Naive thymus-derived CD4-positive, alpha-beta T cell (primary cell): Measurements from ENCODE around the gene ERMAP. TPM values are rescaled to one million over a fixed set of nuclear protein-coding genes. Genes with fewer than 3 reads are reported as not detected.
"Not testable (repeated sequence)": the region's sequence is repeated elsewhere in the genome, so short reads cannot be mapped to it uniquely, and the experiment has no call there.

Experiments used
- ATAC-seq: fragments of 150-1000 bp; cut with Tn5 transposase; 2 replicates; pipeline ENCODE4 v1.10.0; 2021; ENCODE audit warnings: mild to moderate bottlenecking, moderate library complexity
- CTCF ChIA-PET: fragments of 350-600 bp; sonication (Branson Sonifier 250); formaldehyde crosslinking; loops from one replicate; lab custom pipeline; 2021; ENCODE audit warnings: antibody characterized with exemption; lab: Charles Lee
- POLR2A ChIA-PET: fragments of 350-600 bp; sonication (Branson Sonifier 250); formaldehyde crosslinking; loops from one replicate; lab custom pipeline; 2021; ENCODE audit warnings: antibody characterized with exemption, inconsistent platforms; lab: Charles Lee
- DNase-seq, 9 donors: peaks; one replicate each; pipeline versions ENCODE4 v3.0.0 to v3.0.0-alpha.2; 2020 to 2022; ENCODE audit warnings: mixed read lengths in 1 of 9
- H3K27ac ChIP-seq: one replicate; pipeline ENCODE4 v1.7.0; 2013; ENCODE audit warnings: mild to moderate bottlenecking, low read depth, low read length, moderate library complexity
- H3K27me3 ChIP-seq, 2 donors: one replicate each; pipeline ENCODE4 v1.7.0; 2013; ENCODE audit warnings: low read length in 2 of 2, mild to moderate bottlenecking in 2 of 2, moderate library complexity in 2 of 2; ENCODE audit not compliant: control insufficient read depth in 2 of 2, insufficient read depth in 2 of 2
- H3K36me3 ChIP-seq, 3 experiments: 1 replicate in 2 of 3; 2 replicates in 1 of 3; pipeline ENCODE4 v1.7.0; 2013; ENCODE audit warnings: low read length in 3 of 3, mild to moderate bottlenecking in 3 of 3, moderate library complexity in 1 of 3; ENCODE audit not compliant: insufficient read depth in 3 of 3, control insufficient read depth in 2 of 3
- H3K4me1 ChIP-seq, 2 donors: one replicate each; pipeline ENCODE4 v1.7.0; 2013; ENCODE audit warnings: low read length in 2 of 2, mild to moderate bottlenecking in 2 of 2, moderate library complexity in 1 of 2; ENCODE audit not compliant: control insufficient read depth in 2 of 2, insufficient read depth in 2 of 2
- H3K4me3 ChIP-seq: 2 replicates; pipeline ENCODE4 v1.7.0; 2013; ENCODE audit warnings: mild to moderate bottlenecking, low read length
- H3K9me3 ChIP-seq, 3 experiments: 1 replicate in 2 of 3; 2 replicates in 1 of 3; pipeline ENCODE4 v1.7.0; 2013; ENCODE audit warnings: low read length in 3 of 3; ENCODE audit not compliant: control insufficient read depth in 2 of 3
- H3K27ac Mint-ChIP-seq, 9 donors: one replicate each; pipeline ENCODE4 v1.8.0; 2020 to 2022; ENCODE audit warnings: mixed read lengths in 9 of 9, mild to moderate bottlenecking in 8 of 9, moderate library complexity in 5 of 9, inconsistent platforms in 2 of 9
- H3K27me3 Mint-ChIP-seq, 5 donors: one replicate each; pipeline ENCODE4 v1.8.0; 2021 to 2022; ENCODE audit warnings: mixed read lengths in 5 of 5, mild to moderate bottlenecking in 1 of 5
- H3K36me3 Mint-ChIP-seq, 5 donors: one replicate each; pipeline ENCODE4 v1.8.0; 2020 to 2022; ENCODE audit warnings: mixed read lengths in 5 of 5, mild to moderate bottlenecking in 3 of 5, inconsistent platforms in 1 of 5
- H3K4me1 Mint-ChIP-seq, 7 donors: one replicate each; pipeline ENCODE4 v1.8.0; 2020 to 2022; ENCODE audit warnings: mixed read lengths in 7 of 7, mild to moderate bottlenecking in 3 of 7, inconsistent platforms in 1 of 7
- H3K4me3 Mint-ChIP-seq, 10 donors: one replicate each; pipeline ENCODE4 v1.8.0; 2020 to 2022; ENCODE audit warnings: mild to moderate bottlenecking in 10 of 10, mixed read lengths in 10 of 10, moderate library complexity in 6 of 10, inconsistent platforms in 2 of 10
- H3K9me3 Mint-ChIP-seq, 11 donors: one replicate each; pipeline ENCODE4 v1.8.0; 2020 to 2022; ENCODE audit warnings: mixed read lengths in 11 of 11, mild to moderate bottlenecking in 4 of 11, inconsistent platforms in 1 of 11, moderate library complexity in 1 of 11
- intact Hi-C, 2 donors: fragments of 100-400 bp; cut with micrococcal nuclease; formaldehyde crosslinking; loops; one replicate each; pipeline ENCODE4 v1.15.1; 2023
- polyA plus RNA-seq, 2 donors: library from polyadenylated mRNA; unstranded; fragments of 300-500 nt; fragmentation: Illumina TruSeq; gene quantifications; one replicate each; pipeline ENCODE4 v1.2.3, GENCODE V29; 2021
- total RNA-seq, 6 experiments: library from RNA in 5 of 6; stranded (reverse) in 5 of 6; gene quantifications; 1 replicate in 5 of 6; 2 replicates in 1 of 6; pipeline ENCODE4 v1.2.3 and lab custom pipeline; 2021 to 2026

ERMAP gene
- total and polyA plus RNA-seq, 7 experiments from 2014 or later: 1.9 to 10.3 (median 6.2) TPM

GRCh38 chr1:42866549-42866948 lies 49.6 kb downstream of the ERMAP start:
- Histone ChIP-seq H3K9me3 (peaks cover 0 to 4% (median 0%) of the 10 kb centered on the region in 3 experiments), H3K4me1 (no peaks in the 10 kb centered on the region), H3K27me3 (no peaks in the 10 kb centered on the region), H3K36me3 (no peaks in the 10 kb centered on the region), H3K27ac (no peak overlapping the region), H3K4me3 (no peak overlapping the region)
- ATAC-seq (no peak), DNase-seq (no peak)
- Mint-ChIP-seq H3K9me3 (peaks cover 0 to 6% (median 0%) of the 10 kb centered on the region in 11 donors), H3K27ac (no peak overlapping the region), H3K27me3 (peaks cover 6 to 26% (median 16%) of the 10 kb centered on the region in 5 donors), H3K4me3 (no peak overlapping the region), H3K4me1 (peaks cover 0 to 6% (median 5%) of the 10 kb centered on the region in 7 donors), H3K36me3 (no peaks in the 10 kb centered on the region)
- CTCF ChIA-PET: no interaction called here
- POLR2A ChIA-PET: no interaction called here
- intact Hi-C loops: no loop called here

GRCh38 chr1:42868466-42868865 lies 51.5 kb downstream of the ERMAP start:
- not testable (repeated sequence) for H3K36me3 Mint-ChIP-seq

GRCh38 chr1:42869254-42869653 lies 52.3 kb downstream of the ERMAP start:
- H3K27ac Mint-ChIP-seq, H3K36me3 ChIP-seq, H3K4me3 Mint-ChIP-seq, H3K36me3 Mint-ChIP-seq, H3K4me1 Mint-ChIP-seq, H3K9me3 Mint-ChIP-seq, POLR2A ChIA-PET, ATAC-seq, DNase-seq, H3K27ac ChIP-seq, intact Hi-C loops, H3K4me1 ChIP-seq, CTCF ChIA-PET, H3K9me3 ChIP-seq, H3K27me3 ChIP-seq, H3K4me3 ChIP-seq: not testable (repeated sequence)
- H3K27me3 Mint-ChIP-seq: peaks cover 0 to 29% (median 4%) of the 10 kb centered on the region in 5 donors

More at GRCh38 chr1:42868466-42868865, 51.5 kb downstream of the ERMAP start:
- H3K27ac ChIP-seq, CTCF ChIA-PET, H3K9me3 Mint-ChIP-seq, H3K4me1 ChIP-seq, H3K27ac Mint-ChIP-seq, H3K4me1 Mint-ChIP-seq, H3K27me3 ChIP-seq, H3K4me3 Mint-ChIP-seq, H3K4me3 ChIP-seq, H3K36me3 ChIP-seq, H3K9me3 ChIP-seq, POLR2A ChIA-PET, ATAC-seq, intact Hi-C loops, DNase-seq: not testable (repeated sequence)
- peaks cover 0 to 29% (median 8%) of the 10 kb centered on the region in 5 donors for H3K27me3 Mint-ChIP-seq

- H3K4me3 Mint-ChIP-seq, H3K9me3 Mint-ChIP-seq, DNase-seq, H3K4me1 ChIP-seq, H3K36me3 Mint-ChIP-seq, H3K4me1 Mint-ChIP-seq, intact Hi-C loops, H3K27ac ChIP-seq, H3K36me3 ChIP-seq, H3K27me3 ChIP-seq, H3K27ac Mint-ChIP-seq, ATAC-seq, H3K9me3 ChIP-seq, CTCF ChIA-PET, H3K4me3 ChIP-seq, POLR2A ChIA-PET: not testable (repeated sequence)
- H3K27me3 Mint-ChIP-seq: peaks cover 0 to 26% (median 4%) of the 10 kb centered on the region in 5 donors
Measured at GRCh38 chr1:42869751-42870150, 52.8 kb downstream of the ERMAP start.

- ATAC-seq, intact Hi-C loops, H3K4me1 Mint-ChIP-seq, H3K27ac Mint-ChIP-seq, H3K27me3 ChIP-seq, H3K36me3 ChIP-seq, H3K36me3 Mint-ChIP-seq, POLR2A ChIA-PET, H3K4me3 Mint-ChIP-seq, CTCF ChIA-PET, H3K9me3 ChIP-seq, H3K4me3 ChIP-seq, H3K4me1 ChIP-seq, H3K9me3 Mint-ChIP-seq, H3K27ac ChIP-seq, DNase-seq: not testable (repeated sequence)
- peaks cover 0 to 36% (median 0%) of the 10 kb centered on the region in 5 donors for H3K27me3 Mint-ChIP-seq
Measured at GRCh38 chr1:42873108-42873507, 56.2 kb downstream of the ERMAP start.

- ChIA-PET CTCF (no interaction called here), POLR2A (no interaction called here)
- Histone ChIP-seq H3K27ac (no peak overlapping the region), H3K36me3 (no peaks in the 10 kb centered on the region), H3K9me3 (no peaks in the 10 kb centered on the region), H3K4me3 (no peak overlapping the region), H3K4me1 (no peaks in the 10 kb centered on the region), H3K27me3 (no peaks in the 10 kb centered on the region)
- peaks cover 0 to 38% (median 0%) of the 10 kb centered on the region in 5 donors for H3K27me3 Mint-ChIP-seq
- ATAC-seq (no peak), DNase-seq (no peak)
- H3K27ac Mint-ChIP-seq: no peak overlapping the region
- no peak overlapping the region for H3K4me3 Mint-ChIP-seq
- peaks cover 0 to 6% (median 5%) of the 10 kb centered on the region in 7 donors for H3K4me1 Mint-ChIP-seq
- peaks cover 0 to 9% (median 4%) of the 10 kb centered on the region in 11 donors for H3K9me3 Mint-ChIP-seq
- H3K36me3 Mint-ChIP-seq: peaks cover 0 to 3% (median 0%) of the 10 kb centered on the region in 5 donors
- intact Hi-C loops: no loop called here
Measured at GRCh38 chr1:42873670-42874069, 56.7 kb downstream of the ERMAP start.

GRCh38 chr1:42876009-42876408 lies 59.1 kb downstream of the ERMAP start:
- intact Hi-C loops: no loop called here
- Histone ChIP-seq H3K4me1 (no peaks in the 10 kb centered on the region), H3K4me3 (no peak overlapping the region), H3K9me3 (no peaks in the 10 kb centered on the region), H3K27me3 (no peaks in the 10 kb centered on the region), H3K36me3 (no peaks in the 10 kb centered on the region), H3K27ac (no peak overlapping the region)
- H3K27me3 Mint-ChIP-seq: peaks cover 0 to 34% (median 3%) of the 10 kb centered on the region in 5 donors
- peaks cover 0 to 3% (median 0%) of the 10 kb centered on the region in 5 donors for H3K36me3 Mint-ChIP-seq
- peaks cover 0 to 4% (median 4%) of the 10 kb centered on the region in 7 donors for H3K4me1 Mint-ChIP-seq
- POLR2A ChIA-PET: no interaction called here
- CTCF ChIA-PET: no interaction called here
- H3K4me3 Mint-ChIP-seq: no peak overlapping the region
- H3K9me3 Mint-ChIP-seq: peaks cover 0 to 9% (median 5%) of the 10 kb centered on the region in 11 donors
- no peak overlapping the region for H3K27ac Mint-ChIP-seq
- DNase-seq (no peak), ATAC-seq (no peak)
